ENCODE results near the gene TSPAN15. TPM values are rescaled to one million over a fixed set of nuclear protein-coding genes. Genes with fewer than 3 reads are reported as not detected.
A peak's percentile ranks its signal among the peaks of the same experiment; 100 is the strongest.

TSPAN15 gene
- total RNA-seq, 1 experiment from 2014 or later, result 7.7 TPM

- DNase-seq, result no peak
- TF ChIP-seq CTCF (conservative IDR thresholded peaks at IDR 0.05), result no peak
- Mint-ChIP-seq H3K4me1 (peaks cover 3 to 6% of the 10 kb centered on the region in 2 experiments; a peak in 3 of 4 replicates), H3K27ac (peak within 1 kb of the TSS in 1 of 3 experiments; percentile 55; a peak in 2 of 7 replicates), H3K27me3 (ENCODE audit: low read depth) (peaks cover 1% of the 10 kb centered on the region; the same call in 1 of the 2 replicates), H3K36me3 (ENCODE audit: insufficient read depth in 1 of 3, low read depth in 3 of 3) (no peaks in the 10 kb centered on the region), H3K4me3 (no peak within 1 kb of the TSS), H3K9me3 (no peaks in the 10 kb centered on the region)
- H2BK5ac ChIP-seq (ENCODE audit: insufficient read length, low read length), result no peak within 1 kb of the TSS
- H2BK12ac ChIP-seq (ENCODE audit: insufficient read length, low read depth, low read length), result no peak within 1 kb of the TSS
- H3K27me3 ChIP-seq (ENCODE audit: insufficient read depth, low read length), result no peaks in the 10 kb centered on the region; the same call in 1 of the 2 replicates
- no CpG with 5 or more reads among the region's 10 CpGs for WGBS (ENCODE audit: extremely low coverage, insufficient read length, low lambda C conversion rate)
- H3T11ph ChIP-seq (ENCODE audit: low read length), result no peak within 1 kb of the TSS
- H3K14ac ChIP-seq (ENCODE audit: insufficient read depth, low read length), result no peak within 1 kb of the TSS
- no peaks in the 10 kb centered on the region for H4K20me1 ChIP-seq (ENCODE audit: control insufficient read depth, insufficient read depth, insufficient read length)
- no peak within 1 kb of the TSS for H2BK120ac ChIP-seq (ENCODE audit: low read depth, low read length, poor library complexity, severe bottlenecking)
- no peak within 1 kb of the TSS for H2AK5ac ChIP-seq (ENCODE audit: insufficient read length, low read length)
- no peaks in the 10 kb centered on the region for H3K79me1 ChIP-seq (ENCODE audit: insufficient read depth, low read depth, low read length, poor library complexity, severe bottlenecking)
- no peak within 1 kb of the TSS for H4K8ac ChIP-seq (replicated peaks; ENCODE audit: insufficient read length, low read depth, low read length)
- H2BK20ac ChIP-seq (ENCODE audit: low read depth, low read length, poor library complexity, severe bottlenecking), result no peak within 1 kb of the TSS
- no peak within 1 kb of the TSS for H3K23ac ChIP-seq (ENCODE audit: insufficient read length, low read depth, low read length)
- H3K23me2 ChIP-seq (ENCODE audit: insufficient read length, low read depth, low read length, poor library complexity, severe bottlenecking), result no peaks in the 10 kb centered on the region
- no peak within 1 kb of the TSS for H2AFZ ChIP-seq (ENCODE audit: low read length)
- H3K27ac ChIP-seq (ENCODE audit: insufficient read length, low read depth, low read length), result no peak within 1 kb of the TSS
- H3K18ac ChIP-seq (ENCODE audit: insufficient read length, low read depth, low read length), result no peak within 1 kb of the TSS
- no peak within 1 kb of the TSS for H2BK15ac ChIP-seq (ENCODE audit: low read depth, low read length)
- H3K4ac ChIP-seq (ENCODE audit: low read depth, low read length), result no peak within 1 kb of the TSS
- no peaks in the 10 kb centered on the region for H3K79me2 ChIP-seq (ENCODE audit: insufficient read depth, low read length)
- H3K9ac ChIP-seq (ENCODE audit: extremely low read depth, insufficient read length, low read length), result no peak within 1 kb of the TSS
- H4K91ac ChIP-seq (ENCODE audit: insufficient read length, low read depth, low read length), result no peak within 1 kb of the TSS
- no peaks in the 10 kb centered on the region for H3K9me3 ChIP-seq (ENCODE audit: control insufficient read depth, low read depth, low read length)
- H3K56ac ChIP-seq (ENCODE audit: insufficient read length, low read depth, low read length), result no peak within 1 kb of the TSS
- no peak within 1 kb of the TSS for H4K5ac ChIP-seq (ENCODE audit: insufficient read length, low read depth, low read length)
- H3K4me1 ChIP-seq (ENCODE audit: insufficient read depth, low read length), result no peaks in the 10 kb centered on the region
- no peak within 1 kb of the TSS for H3K4me2 ChIP-seq (ENCODE audit: insufficient read depth, insufficient read length, low read length)
These were observed 34.6 kb upstream of the TSPAN15 start, which contains the start of gene TACR2 for GRCh38 chr10:69416695-69417094. Gene TACR2, minus strand, starts transcription at chr10:69416918. Its CDS starts 595 bp downstream, at chr10:69416323.

Measured in H9 (cell line).